ENCODE measurements around the gene VPS26B.

- TF ChIP-seq CTCF (IDR thresholded peaks at IDR 0.05; ENCODE audit: insufficient read depth, low read length) = no peak
- TF ChIP-seq REST (IDR thresholded peaks at IDR 0.05; ENCODE audit: insufficient replicate concordance, low read depth) = no peak
- 0 out of 2 replicates have a peak, but pooled peaks have one; percentile 29 for TF ChIP-seq POLR2AphosphoS5 (IDR thresholded peaks at IDR 0.05; ENCODE audit: low read depth)
- no peak for TF ChIP-seq GABPA (IDR thresholded peaks at IDR 0.05; ENCODE audit: low read depth)
- peak; percentile 17; the same call in 1 of the 2 replicates for TF ChIP-seq SPI1 (IDR thresholded peaks at IDR 0.05; ENCODE audit: borderline replicate concordance, low read depth)
These were observed 516 bp downstream of the VPS26B start for GRCh38 chr11:134224710-134225664.
